Tibial artery (tissue), 4 donors: ENCODE measurements around the gene PAGE2.

Source experiments
- DNase-seq, 2 donors: peaks; one replicate each; pipeline ENCODE4 v3.0.0-alpha.2; 2019
- H3K27ac ChIP-seq, 2 donors: fragments of 200-600 bp; sonication (generic) in 1 of 2; 1 replicate in 1 of 2; 2 replicates in 1 of 2; pipeline ENCODE4 v1.5.1; 2018 to 2019; ENCODE audit warnings: mild to moderate bottlenecking in 1 of 2
- H3K27me3 ChIP-seq, 2 donors: fragments of 200-600 bp; sonication (generic) in 1 of 2; one replicate each; pipeline versions ENCODE4 v1.5.1 to v1.6.0; 2016 to 2019
- H3K36me3 ChIP-seq, 3 donors: fragments of 200-600 bp; sonication (generic) in 2 of 3; one replicate each; pipeline ENCODE4 v1.5.1; 2016 to 2019; ENCODE audit warnings: mild to moderate bottlenecking in 2 of 3
- H3K4me1 ChIP-seq, 4 donors: fragments of 200-600 bp; sonication (generic) in 2 of 4; 1 replicate in 3 of 4; 2 replicates in 1 of 4; pipeline ENCODE4 v1.5.1; 2016 to 2019
- H3K4me3 ChIP-seq, 2 donors: fragments of 200-600 bp; sonication (generic) in 1 of 2; 1 replicate in 1 of 2; 2 replicates in 1 of 2; pipeline ENCODE4 v1.5.1; 2018 to 2019; ENCODE audit warnings: mild to moderate bottlenecking in 2 of 2
- H3K9me3 ChIP-seq, 3 donors: fragments of 200-600 bp; sonication (generic) in 1 of 3; one replicate each; pipeline ENCODE4 v1.5.1; 2016 to 2019
- CTCF ChIP-seq, 2 experiments: fragments of 200-600 bp in 1 of 2; fragments of 450-650 bp in 1 of 2; IDR thresholded peaks; one replicate each; pipeline ENCODE4 v1.5.1; 2017 to 2019; ENCODE audit warnings: antibody characterized with exemption in 2 of 2, mild to moderate bottlenecking in 1 of 2, moderate library complexity in 1 of 2
- intact Hi-C: fragments of 100-400 bp; cut with DNase I; formaldehyde crosslinking; loops from one replicate; pipeline ENCODE4 v1.15.0; 2023; ENCODE audit warnings: low total_unique reads

Gene PAGE2

DNA sequence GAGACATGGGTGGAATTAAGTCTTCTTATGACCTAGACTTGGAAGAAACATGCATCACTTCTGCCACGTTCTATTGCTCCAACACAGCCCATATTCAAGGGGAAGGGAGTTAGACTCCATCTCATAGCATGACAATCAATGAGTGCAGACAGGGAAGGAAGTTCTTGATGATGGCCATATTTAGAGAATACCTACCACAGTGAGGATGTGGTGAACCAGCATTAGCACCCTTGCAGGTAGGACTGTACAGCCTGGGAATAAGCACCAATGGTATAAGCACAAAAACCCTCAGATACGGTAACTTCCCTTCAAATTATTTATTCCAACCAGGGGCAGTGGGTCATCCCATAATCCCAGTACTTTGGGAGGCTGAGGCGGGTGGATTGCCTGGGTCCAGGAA lies 29.8 kb downstream of the PAGE2 start:
- no peak overlapping the region for H3K27ac ChIP-seq
- TF ChIP-seq CTCF (IDR thresholded peaks at IDR 0.05): no peak
- DNase-seq: no peak
- no peaks in the 10 kb centered on the region for H3K9me3 ChIP-seq
- intact Hi-C loops: no loop called here
- no peaks in the 10 kb centered on the region for H3K36me3 ChIP-seq
- no peaks in the 10 kb centered on the region for H3K27me3 ChIP-seq
- H3K4me3 ChIP-seq: no peak overlapping the region
- no peaks in the 10 kb centered on the region for H3K4me1 ChIP-seq

- intact Hi-C loops: no loop called here
- H3K27ac ChIP-seq: no peak overlapping the region
Observed at GRCh38 chrX:55119271-55119670, 30.5 kb downstream of the PAGE2 start.

GRCh38 chrX:55119712-55120111 lies 30.9 kb downstream of the PAGE2 start:
- no peaks in the 10 kb centered on the region for H3K36me3 ChIP-seq
- H3K9me3 ChIP-seq: no peaks in the 10 kb centered on the region
- no peak for DNase-seq
- no peak overlapping the region for H3K4me3 ChIP-seq
- no peak overlapping the region for H3K27ac ChIP-seq
- intact Hi-C loops: no loop called here
- H3K4me1 ChIP-seq: no peaks in the 10 kb centered on the region
- TF ChIP-seq CTCF (IDR thresholded peaks at IDR 0.05): no peak
- no peaks in the 10 kb centered on the region for H3K27me3 ChIP-seq

More at GRCh38 chrX:55119271-55119670, 30.5 kb downstream of the PAGE2 start:
- H3K4me1 ChIP-seq: no peaks in the 10 kb centered on the region
- H3K9me3 ChIP-seq: no peaks in the 10 kb centered on the region
- no peaks in the 10 kb centered on the region for H3K27me3 ChIP-seq
- no peaks in the 10 kb centered on the region for H3K36me3 ChIP-seq
- H3K4me3 ChIP-seq: no peak overlapping the region
- no peak for TF ChIP-seq CTCF (IDR thresholded peaks at IDR 0.05)
- no peak for DNase-seq

DNA sequence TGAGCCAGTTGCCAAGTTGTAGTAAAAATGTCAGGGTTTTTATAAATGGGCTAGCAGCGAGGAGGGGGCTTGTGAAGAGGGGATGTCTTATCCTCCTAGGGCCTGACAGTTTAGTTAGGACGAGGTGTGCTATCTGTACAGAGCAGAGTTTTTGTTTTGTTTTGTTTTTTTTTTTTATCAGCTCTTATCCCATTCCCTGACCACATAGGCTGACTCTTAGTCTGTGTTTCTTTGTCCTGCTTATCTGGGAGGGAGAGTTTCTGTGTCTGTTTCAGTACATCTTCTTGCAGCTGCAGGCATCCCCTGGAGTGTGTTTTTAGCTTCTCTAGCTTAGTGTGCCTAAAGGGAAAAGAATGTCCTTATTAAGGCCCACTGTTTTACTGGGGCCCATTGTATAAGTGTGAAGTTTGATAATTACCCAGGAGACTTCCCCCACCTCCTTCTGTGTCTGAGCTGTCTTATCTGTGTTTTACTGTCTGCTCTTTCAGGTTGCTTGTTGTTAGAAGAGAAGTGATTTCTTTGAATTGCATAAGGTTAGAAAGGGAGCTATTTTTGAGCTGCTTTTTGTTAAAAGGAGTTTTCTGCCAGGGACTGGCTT lies 32.0 kb downstream of the PAGE2 start:
- Histone ChIP-seq H3K9me3 (no peaks in the 10 kb centered on the region), H3K4me1 (no peaks in the 10 kb centered on the region), H3K36me3 (no peaks in the 10 kb centered on the region), H3K27ac (no peak overlapping the region), H3K27me3 (no peaks in the 10 kb centered on the region), H3K4me3 (no peak overlapping the region)
- no peak for DNase-seq
- TF ChIP-seq CTCF (IDR thresholded peaks at IDR 0.05): no peak
- intact Hi-C loops: no loop called here

DNA sequence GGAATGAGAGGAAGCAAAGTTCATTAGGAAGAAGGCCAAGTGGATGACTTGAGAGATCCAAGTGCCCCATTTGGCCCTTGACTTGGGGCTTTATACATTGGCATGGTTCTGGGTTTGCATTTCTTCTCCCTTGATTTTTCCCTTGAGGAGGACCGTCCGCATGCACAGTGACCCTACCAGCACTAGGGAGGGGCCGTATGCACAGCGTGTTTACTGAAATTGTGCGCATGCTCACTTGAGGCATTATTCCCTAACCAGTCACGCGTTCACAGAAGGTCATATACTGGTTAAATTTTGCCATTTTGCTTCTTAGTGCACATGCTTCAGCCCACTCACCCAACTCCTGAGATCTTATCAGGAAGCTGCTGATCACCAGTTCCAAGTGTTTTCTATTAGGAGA lies 35.1 kb downstream of the PAGE2 start:
- Histone ChIP-seq H3K27me3 (no peaks in the 10 kb centered on the region), H3K27ac (no peak overlapping the region), H3K9me3 (no peaks in the 10 kb centered on the region), H3K4me1 (no peaks in the 10 kb centered on the region), H3K4me3 (no peak overlapping the region), H3K36me3 (no peaks in the 10 kb centered on the region)
- no peak for DNase-seq
- intact Hi-C loops: no loop called here
- TF ChIP-seq CTCF (IDR thresholded peaks at IDR 0.05): no peak

- Histone ChIP-seq H3K36me3 (no peaks in the 10 kb centered on the region), H3K4me3 (no peak overlapping the region), H3K4me1 (no peaks in the 10 kb centered on the region), H3K27ac (no peak overlapping the region), H3K9me3 (no peaks in the 10 kb centered on the region), H3K27me3 (no peaks in the 10 kb centered on the region)
- TF ChIP-seq CTCF (IDR thresholded peaks at IDR 0.05): no peak
- intact Hi-C loops: no loop called here
- no peak for DNase-seq
Observed at GRCh38 chrX:55127692-55128091, 38.9 kb downstream of the PAGE2 start.
